ENCODE results near the gene KDM2B.
"Not testable (repeated sequence)": the region's sequence is repeated elsewhere in the genome, so short reads cannot be mapped to it uniquely, and the experiment has no call there.

KDM2B gene

DNA sequence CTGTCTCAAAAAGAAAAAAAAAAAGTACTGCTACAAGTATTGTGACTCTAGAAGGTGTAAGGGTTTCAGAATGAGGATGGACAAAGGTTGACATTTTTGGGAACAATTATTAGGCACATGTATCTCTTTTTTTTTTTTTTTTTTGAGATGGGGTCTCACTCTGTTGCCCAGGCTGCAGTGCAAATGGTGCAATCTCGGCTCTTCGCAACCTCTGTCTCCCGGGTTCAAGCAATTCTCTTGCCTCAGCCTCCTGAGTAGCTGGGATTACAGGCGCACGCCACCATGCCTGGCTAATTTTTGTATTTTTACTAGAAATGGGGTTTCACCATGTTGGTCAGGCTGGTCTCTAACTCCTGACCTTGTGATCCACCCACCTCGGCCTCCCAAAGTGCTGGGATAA, 195.9 kb downstream of the KDM2B start:
- DNase-seq (ENCODE audit: low spot score) = not testable (repeated sequence)

DNA sequence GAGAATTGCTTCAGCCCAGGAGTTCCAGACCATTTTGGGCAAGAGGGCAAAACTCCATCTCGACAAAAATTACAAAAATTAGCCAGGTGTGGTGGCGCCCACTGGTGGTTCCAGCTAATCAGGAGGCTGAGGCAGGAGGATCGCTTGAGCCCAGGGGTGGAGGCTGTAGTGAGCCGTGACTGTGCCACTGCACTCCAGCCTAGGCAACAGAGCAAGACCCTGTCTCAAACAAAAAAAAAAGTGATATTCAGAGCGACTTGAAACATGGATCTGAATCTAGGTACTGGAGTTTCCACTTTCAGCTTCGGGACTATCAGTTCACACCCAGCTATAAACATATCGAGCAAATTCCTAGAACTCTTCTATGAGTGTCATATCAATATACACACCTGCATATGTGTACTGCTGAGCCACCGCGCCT, 197.2 kb downstream of the KDM2B start:
- DNase-seq (ENCODE audit: low spot score) = no peak

DNA sequence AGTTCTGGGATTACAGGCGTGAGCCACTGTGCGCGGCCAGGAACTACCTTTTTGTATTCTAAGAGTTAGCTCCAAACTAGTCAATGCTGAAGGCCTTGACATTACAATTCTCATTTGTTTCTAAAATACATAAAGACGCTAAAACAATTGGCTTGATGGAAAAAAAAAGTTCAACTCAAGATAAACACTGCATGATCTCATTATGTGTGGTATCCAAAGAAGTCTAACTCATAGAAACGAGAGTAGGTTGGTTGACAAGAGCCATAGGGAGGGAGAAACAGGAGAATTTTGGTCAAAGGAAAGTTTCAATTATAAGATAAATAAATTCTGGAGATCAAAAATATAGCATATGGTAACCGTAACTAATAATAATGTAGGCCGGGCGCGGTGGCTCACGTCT, 200.9 kb downstream of the KDM2B start:
- no peak for DNase-seq (ENCODE audit: low spot score)
